ENCODE measurements around the gene FNDC10. TPM values are rescaled to one million over a fixed set of nuclear protein-coding genes. Genes with fewer than 3 reads are reported as not detected.

Gene FNDC10
- 0.64 and 2.4 TPM in 2 replicates for total RNA-seq

GRCh38 chr1:1599935-1600860, at the start of gene FNDC10:
Gene FNDC10 (minus strand): TSS chr1:1600135. CDS start chr1:1600015, 120 bp downstream.

GRCh38 chr1:1631782-1632420, 32.0 kb upstream of the FNDC10 start, which contains the start of gene MMP23B:
Gene MMP23B (plus strand): TSS chr1:1632173. CDS start chr1:1632219, 46 bp downstream.

GRCh38 chr1:1615256-1616044, 15.5 kb upstream of the FNDC10 start, which contains the start of gene MIB2:
Gene MIB2 (plus strand): TSS chr1:1615500. CDS start chr1:1623453, 7,953 bp downstream.

GRCh38 chr1:1574721-1575537, 25.0 kb downstream of the FNDC10 start, which contains the start of gene SSU72:
Gene SSU72 (minus strand): TSS chr1:1574863. CDS start chr1:1574557, 306 bp downstream.

Other genes with a start within 250 kb of the FNDC10 start
- 2.8 and 12.0 TPM in 2 replicates for gene MXRA8, start 241.6 kb downstream of the FNDC10 start, total RNA-seq
- 138 and 166 TPM in 2 replicates for gene AURKAIP1, start 224.9 kb downstream of the FNDC10 start, total RNA-seq
- gene CCNL2, start 200.8 kb downstream of the FNDC10 start, total RNA-seq, result 75.2 and 80.1 TPM in 2 replicates
- 56.1 and 74.5 TPM in 2 replicates for gene MRPL20, start 192.8 kb downstream of the FNDC10 start, total RNA-seq
- 11.6 and 15.1 TPM in 2 replicates for gene ANKRD65, start 178.9 kb downstream of the FNDC10 start, total RNA-seq
- 13.0 and 14.1 TPM in 2 replicates for gene VWA1, start 164.4 kb downstream of the FNDC10 start, total RNA-seq
- gene ATAD3C, start 150.4 kb downstream of the FNDC10 start, total RNA-seq, result not detected in 2 replicates
- 13.0 and 22.4 TPM in 2 replicates for gene ATAD3B, start 128.4 kb downstream of the FNDC10 start, total RNA-seq
- gene ATAD3A, start 88.0 kb downstream of the FNDC10 start, total RNA-seq, result 25.2 and 41.0 TPM in 2 replicates
- gene TMEM240, start 59.5 kb downstream of the FNDC10 start, total RNA-seq, result not detected in 2 replicates
- 90.4 and 95.9 TPM in 2 replicates for gene SSU72, start 25.3 kb downstream of the FNDC10 start, total RNA-seq
- 91.3 and 99.5 TPM in 2 replicates for gene MIB2, start 15.4 kb upstream of the FNDC10 start, total RNA-seq
- gene MMP23B, start 32.0 kb upstream of the FNDC10 start, total RNA-seq, result 0.64 and 2.2 TPM in 2 replicates
- gene CDK11B, start 58.9 kb upstream of the FNDC10 start, total RNA-seq, result 3.8 and 4.1 TPM in 2 replicates
- gene SLC35E2B, start 92.7 kb upstream of the FNDC10 start, total RNA-seq, result 11.6 and 16.4 TPM in 2 replicates
- 3.4 and 14.2 TPM in 2 replicates for gene CDK11A, start 124.2 kb upstream of the FNDC10 start, total RNA-seq
- gene NADK, start 178.3 kb upstream of the FNDC10 start, total RNA-seq, result 44.8 and 46.5 TPM in 2 replicates